ENCODE measurements around the gene CALCOCO2.
A peak's percentile ranks its signal among the peaks of the same experiment; 100 is the strongest.
"Not testable (repeated sequence)": the region's sequence is repeated elsewhere in the genome, so short reads cannot be mapped to it uniquely, and the experiment has no call there.

CALCOCO2 gene

GRCh38 chr17:48872409-48872808, 41.6 kb downstream of the CALCOCO2 start:
- DNase-seq (ENCODE audit: extremely low read depth in 1 of 2, low read depth in 1 of 2): not testable (repeated sequence)

- no peak for DNase-seq (ENCODE audit: extremely low read depth in 1 of 2, low read depth in 1 of 2)
Measured at GRCh38 chr17:48873209-48873608, 42.4 kb downstream of the CALCOCO2 start.

GRCh38 chr17:48873696-48874443, 43.0 kb downstream of the CALCOCO2 start:
- DNase-seq (ENCODE audit: extremely low read depth in 1 of 2, low read depth in 1 of 2): no peak

GRCh38 chr17:48878920-48879898, 48.4 kb downstream of the CALCOCO2 start:
- peak in 1 of 2 donors; percentile 29 for DNase-seq (ENCODE audit: extremely low read depth in 1 of 2, low read depth in 1 of 2)

GRCh38 chr17:48882272-48882671, 51.4 kb downstream of the CALCOCO2 start:
- DNase-seq (ENCODE audit: extremely low read depth in 1 of 2, low read depth in 1 of 2): no peak

GRCh38 chr17:48883171-48883570, 52.3 kb downstream of the CALCOCO2 start:
- no peak for DNase-seq (ENCODE audit: extremely low read depth in 1 of 2, low read depth in 1 of 2)

- no peak for DNase-seq (ENCODE audit: extremely low read depth in 1 of 2, low read depth in 1 of 2)
Measured at GRCh38 chr17:48890086-48890485, 59.3 kb downstream of the CALCOCO2 start.

- DNase-seq (ENCODE audit: extremely low read depth in 1 of 2, low read depth in 1 of 2): no peak
Measured at GRCh38 chr17:48892940-48893645, 62.3 kb downstream of the CALCOCO2 start.

GRCh38 chr17:48893646-48894508, 63.0 kb downstream of the CALCOCO2 start:
- DNase-seq (ENCODE audit: extremely low read depth in 1 of 2, low read depth in 1 of 2): no peak

- DNase-seq (ENCODE audit: extremely low read depth in 1 of 2, low read depth in 1 of 2): no peak
Measured at GRCh38 chr17:48894886-48895285, 64.1 kb downstream of the CALCOCO2 start.

- DNase-seq (ENCODE audit: extremely low read depth in 1 of 2, low read depth in 1 of 2): no peak
Measured at GRCh38 chr17:48901241-48901640, 70.4 kb downstream of the CALCOCO2 start.

- no peak for DNase-seq (ENCODE audit: extremely low read depth in 1 of 2, low read depth in 1 of 2)
Measured at GRCh38 chr17:48903401-48903800, 72.6 kb downstream of the CALCOCO2 start.

- DNase-seq (ENCODE audit: extremely low read depth in 1 of 2, low read depth in 1 of 2): no peak
Measured at GRCh38 chr17:48904428-48904827, 73.6 kb downstream of the CALCOCO2 start.

GRCh38 chr17:48905987-48906515, 75.2 kb downstream of the CALCOCO2 start:
- DNase-seq (ENCODE audit: extremely low read depth in 1 of 2, low read depth in 1 of 2): no peak

GRCh38 chr17:48907713-48908046, 76.8 kb downstream of the CALCOCO2 start:
- DNase-seq (ENCODE audit: extremely low read depth in 1 of 2, low read depth in 1 of 2): no peak

GRCh38 chr17:48908047-48908843, 77.4 kb downstream of the CALCOCO2 start, which contains the start of gene UBE2Z:
UBE2Z (plus strand) TSS chr17:48908407; CDS start chr17:48908504, 97 bp downstream.
- peak; percentile 78 to 87 for DNase-seq (ENCODE audit: extremely low read depth in 1 of 2, low read depth in 1 of 2)

- DNase-seq (ENCODE audit: extremely low read depth in 1 of 2, low read depth in 1 of 2): peak; percentile 88 to 96
Measured at GRCh38 chr17:48908853-48909394, 78.1 kb downstream of the CALCOCO2 start.

GRCh38 chr17:48909783-48910182, 78.9 kb downstream of the CALCOCO2 start:
- no peak for DNase-seq (ENCODE audit: extremely low read depth in 1 of 2, low read depth in 1 of 2)

- DNase-seq (ENCODE audit: extremely low read depth in 1 of 2, low read depth in 1 of 2): no peak
Measured at GRCh38 chr17:48910370-48910769, 79.5 kb downstream of the CALCOCO2 start.

All from stimulated activated CD8-positive, alpha-beta memory T cell treated with anti-CD3 and anti-CD28 coated beads, Interleukin-7, amount 100 ng/mL, for 48 hours (primary cell).